Islet precursor cell (in vitro differentiated cells): ENCODE measurements around the gene RNF138.
"Not testable (repeated sequence)": the region's sequence is repeated elsewhere in the genome, so short reads cannot be mapped to it uniquely, and the experiment has no call there.

ENCODE experiments used
- DNase-seq: peaks from one replicate; pipeline ENCODE4 v3.0.0-alpha.2; 2018

Gene RNF138

DNA sequence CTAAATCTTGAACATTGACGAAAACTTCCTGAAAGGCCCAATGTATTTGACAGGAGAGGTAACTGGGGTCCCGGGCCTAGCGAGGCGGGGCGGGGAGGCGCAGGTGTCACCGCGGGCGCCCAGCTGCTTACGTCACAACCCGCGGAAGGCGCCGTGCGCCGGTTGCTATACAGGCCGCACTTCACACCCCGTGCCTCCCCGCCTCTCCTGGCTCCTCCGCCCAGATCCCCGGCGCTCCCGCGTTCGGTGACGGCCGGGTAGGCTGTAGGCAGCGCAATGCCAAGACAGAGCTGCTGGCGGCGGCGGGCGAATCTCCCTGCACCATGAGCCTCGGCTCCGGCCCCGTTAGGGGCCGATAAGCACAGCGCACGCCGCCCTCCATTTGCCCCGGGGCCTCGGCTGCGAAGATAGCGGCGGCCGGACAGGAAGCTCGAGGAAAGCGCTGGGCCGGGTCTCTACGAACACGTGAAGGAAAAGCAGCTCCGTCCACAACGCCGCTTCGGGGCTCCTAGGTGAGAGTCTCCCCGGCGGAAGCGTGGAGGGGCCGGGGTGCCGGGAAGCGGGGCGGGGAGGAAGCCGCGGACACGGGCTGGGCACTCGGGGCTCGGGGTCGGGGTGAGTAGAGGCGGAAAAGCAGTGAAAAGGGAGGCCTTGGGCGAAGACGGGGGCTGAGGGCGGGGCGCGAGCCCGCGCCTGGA is at the start of gene RNF138:
Gene RNF138 (plus strand): TSS at position 151 of the 698 bp plus-strand sequence. CDS start 903 bp downstream, outside the sequence.
- peak; percentile 90 for DNase-seq

DNA sequence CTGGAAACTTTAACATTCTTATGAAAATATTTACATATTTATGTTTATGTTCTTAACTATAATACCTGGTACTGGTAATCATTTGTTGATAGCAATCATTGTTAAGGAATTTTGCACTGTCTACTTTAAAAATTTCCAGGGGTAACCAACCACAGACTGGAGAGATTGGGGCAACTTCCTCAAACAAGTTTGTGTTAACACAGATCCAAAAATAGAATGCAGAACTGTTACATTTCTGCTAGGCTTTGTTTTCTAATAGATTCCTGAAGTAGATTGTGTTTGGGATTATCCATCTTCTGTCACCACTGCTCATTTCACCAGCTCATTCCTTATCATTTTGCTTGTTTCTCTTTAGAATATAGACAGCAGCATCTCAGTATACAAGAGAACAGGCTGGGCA is 49.3 kb upstream of the RNF138 start:
- DNase-seq = no peak

DNA sequence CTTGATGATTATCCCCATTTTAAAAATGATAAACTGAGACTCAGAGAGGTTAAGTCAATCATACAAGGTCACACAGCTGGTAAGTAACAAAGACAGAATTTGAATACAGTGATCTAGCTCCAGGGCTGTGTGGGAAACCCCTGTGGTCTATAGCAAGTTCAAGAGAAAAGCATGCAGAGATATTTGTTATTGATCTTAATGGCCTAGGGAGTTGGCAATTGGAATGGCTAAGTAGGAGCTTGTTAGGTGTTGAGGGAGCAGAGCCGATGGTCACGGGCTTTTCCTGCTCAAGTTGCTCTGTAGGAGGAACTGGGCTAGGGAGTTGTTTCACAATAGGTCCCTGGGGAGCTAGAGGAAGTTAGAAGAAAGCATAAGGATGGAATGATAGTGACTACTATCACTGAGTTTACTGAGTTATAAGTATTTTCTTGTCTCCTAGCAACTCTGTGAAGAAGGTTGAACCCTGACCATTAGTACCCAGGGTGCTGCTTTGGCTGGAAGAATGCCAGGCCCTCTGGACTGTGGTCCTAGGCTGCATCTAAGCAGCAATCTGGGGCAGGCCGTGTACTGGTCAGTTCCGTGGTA is 43.1 kb upstream of the RNF138 start:
- no peak for DNase-seq

DNA sequence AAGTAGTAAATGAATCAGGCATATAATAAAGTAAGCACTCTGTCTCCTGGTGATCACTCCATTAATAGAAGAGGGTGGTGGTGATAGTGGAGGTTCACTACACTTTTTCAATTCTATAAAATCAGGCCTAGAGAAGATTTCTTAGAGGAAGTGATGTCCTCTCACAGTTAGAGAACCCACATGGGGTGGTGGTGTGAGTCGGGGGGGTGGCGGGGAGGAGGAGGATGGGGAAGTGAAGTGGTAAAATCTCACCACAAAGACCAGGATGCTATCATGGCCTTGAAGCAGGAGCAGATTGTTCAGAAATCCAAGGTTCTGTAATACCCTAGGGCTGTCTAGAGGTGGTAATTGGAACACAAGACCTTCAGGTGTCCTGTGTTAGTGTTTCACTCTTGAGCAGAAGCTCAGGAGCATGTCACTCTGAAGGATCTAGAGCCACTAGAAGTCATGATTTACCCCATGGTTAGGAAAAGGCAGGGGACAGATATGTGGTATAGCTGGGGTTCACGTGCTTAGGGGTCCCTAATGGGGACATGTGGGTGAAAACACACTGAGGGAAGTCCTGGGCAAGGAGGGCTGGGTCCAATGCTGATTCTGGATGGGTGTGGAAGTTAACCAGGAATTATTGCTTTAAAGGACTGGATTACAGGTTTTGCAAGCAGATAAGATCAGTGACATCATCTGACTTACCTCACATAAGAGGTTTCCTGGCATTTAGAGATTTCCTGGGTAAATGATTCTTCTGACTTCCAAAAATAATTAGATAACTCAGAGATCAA is 42.1 kb upstream of the RNF138 start:
- no peak for DNase-seq

GRCh38 chr18:32056613-32057358 is 34.9 kb upstream of the RNF138 start:
- no peak for DNase-seq

- no peak for DNase-seq
Observed at GRCh38 chr18:32057624-32058165, 34.0 kb upstream of the RNF138 start.

- no peak for DNase-seq
Observed at GRCh38 chr18:32060026-32060425, 31.6 kb upstream of the RNF138 start.

GRCh38 chr18:32067375-32068167 is 24.1 kb upstream of the RNF138 start:
- DNase-seq = no peak

DNA sequence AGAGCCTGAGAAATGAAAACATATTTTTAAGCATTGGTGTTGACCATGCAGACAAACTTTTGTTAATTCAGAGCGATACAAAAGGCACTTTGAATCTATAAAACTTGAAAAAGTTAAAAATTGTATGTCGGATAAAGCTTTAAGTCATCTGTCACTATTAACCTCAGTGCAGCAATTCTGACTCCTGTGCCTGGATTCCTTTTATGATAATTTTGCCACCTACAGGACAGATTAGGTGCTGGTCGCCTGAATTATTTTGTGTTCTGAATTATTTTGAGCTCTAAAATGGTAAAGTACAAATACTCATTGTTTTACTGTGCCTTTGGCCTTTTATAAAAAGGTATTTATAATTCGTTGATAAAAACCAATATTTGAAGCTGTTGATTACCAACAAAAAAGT is 19.4 kb upstream of the RNF138 start:
- no peak for DNase-seq

DNA sequence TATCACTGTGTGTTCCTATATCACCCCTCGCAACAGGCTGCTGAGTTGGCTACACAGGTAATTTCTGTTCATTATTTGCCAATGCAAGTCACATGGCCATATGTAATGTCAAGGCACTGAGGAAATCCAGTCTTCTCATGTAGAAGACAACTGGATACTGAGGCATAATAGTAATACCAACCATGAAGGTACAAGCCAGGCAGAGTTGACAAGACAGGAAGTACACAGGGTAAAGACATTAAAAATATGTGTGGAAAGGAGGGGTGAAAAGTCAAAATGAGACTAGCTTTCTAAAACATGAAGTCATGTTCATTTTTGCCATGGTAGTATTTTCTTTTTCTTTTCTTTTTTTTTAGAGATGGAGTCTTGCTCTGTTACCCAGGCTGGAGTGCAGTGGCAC is 17.5 kb upstream of the RNF138 start:
- no peak for DNase-seq

DNA sequence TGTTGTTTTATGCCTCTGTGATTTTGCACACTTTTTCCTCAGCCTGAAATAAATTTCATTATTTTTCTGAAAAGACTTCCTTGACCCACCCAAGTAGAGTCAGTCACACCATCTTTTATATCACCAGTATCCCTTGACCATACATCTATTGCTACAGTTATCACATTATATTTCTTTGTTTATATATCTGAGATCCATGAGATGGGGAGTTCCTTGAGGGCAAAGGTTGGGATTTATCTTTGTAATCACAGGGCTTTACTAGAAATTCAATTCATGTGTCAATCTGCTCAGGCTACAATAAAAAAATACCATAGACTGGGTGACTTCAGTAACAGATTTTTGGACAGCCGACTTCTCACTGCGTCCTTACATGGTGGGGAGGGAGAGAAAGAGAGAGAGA is 12.8 kb upstream of the RNF138 start:
- DNase-seq = no peak

- no peak for DNase-seq
Observed at GRCh38 chr18:32081881-32082280, 9.8 kb upstream of the RNF138 start.

DNA sequence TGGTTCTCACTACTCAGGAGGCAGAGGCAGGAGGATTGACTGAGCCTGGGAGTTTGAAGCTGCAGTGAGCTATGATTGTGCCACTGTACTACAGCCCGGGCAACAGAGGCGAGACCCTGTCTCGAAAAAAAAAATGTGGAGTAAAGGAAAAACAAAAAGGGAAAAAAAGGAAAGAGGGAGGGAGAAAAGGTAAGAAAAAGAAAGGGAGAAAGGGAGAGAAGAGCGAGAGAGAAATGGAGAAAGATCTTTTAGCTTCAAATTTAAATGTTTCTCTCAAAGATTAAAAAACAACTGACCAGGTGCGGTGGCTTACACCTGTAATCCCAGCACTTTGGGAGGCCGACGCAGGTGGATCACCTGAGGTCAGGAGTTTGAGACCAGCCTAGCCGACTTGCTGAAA is 7.9 kb upstream of the RNF138 start:
- DNase-seq = no peak

- DNase-seq = no peak
Observed at GRCh38 chr18:32086881-32087280, 4.8 kb upstream of the RNF138 start.

DNA sequence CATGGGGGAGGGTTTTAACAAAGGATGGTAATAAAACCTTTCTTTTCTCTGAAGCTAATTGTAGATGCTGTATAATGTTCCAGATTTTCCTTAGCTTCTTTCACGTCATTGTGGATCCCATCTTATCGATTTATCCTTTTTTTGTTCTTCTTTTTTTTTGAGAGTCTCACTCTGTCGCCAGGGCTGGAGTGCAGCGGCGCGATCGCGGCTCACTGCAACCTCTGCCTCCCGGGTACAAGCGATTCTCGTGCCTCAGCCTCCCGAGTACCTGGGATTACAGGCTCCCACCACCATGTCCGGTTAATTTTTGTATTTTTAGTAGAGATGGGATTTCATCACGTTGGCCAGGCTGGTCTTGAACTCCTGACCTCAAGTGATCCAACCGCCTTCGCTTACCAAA is 843 bp upstream of the RNF138 start:
- DNase-seq = not testable (repeated sequence)

- DNase-seq = no peak
Observed at GRCh38 chr18:32091325-32091723, 350 bp upstream of the RNF138 start.

- peak; percentile 99 for DNase-seq
Observed at GRCh38 chr18:32092422-32093101, 888 bp downstream of the RNF138 start.

DNA sequence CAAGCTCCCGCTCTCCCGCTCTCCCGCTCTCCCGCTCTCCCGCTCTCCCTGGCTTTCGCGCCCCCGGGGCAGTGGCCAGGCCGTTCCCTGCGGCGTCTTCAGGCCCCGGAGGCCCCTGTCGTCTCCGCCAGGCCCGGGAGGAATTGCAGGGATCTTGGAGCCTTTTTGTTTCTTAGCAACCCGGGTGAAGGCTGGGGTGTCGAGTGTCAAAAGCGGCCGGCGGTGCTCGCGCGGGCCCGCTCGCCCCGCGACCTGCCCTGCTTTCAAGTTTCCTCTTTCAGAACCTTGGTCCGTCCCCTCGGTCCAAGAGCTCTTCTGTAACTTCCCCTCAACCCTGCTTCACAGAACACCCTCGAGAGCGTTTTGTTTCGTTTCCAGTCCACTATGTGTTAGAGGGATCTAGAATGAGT is 1.4 kb downstream of the RNF138 start:
- peak; percentile 78 for DNase-seq

- no peak for DNase-seq
Observed at GRCh38 chr18:32093523-32093922, 1.8 kb downstream of the RNF138 start.

DNA sequence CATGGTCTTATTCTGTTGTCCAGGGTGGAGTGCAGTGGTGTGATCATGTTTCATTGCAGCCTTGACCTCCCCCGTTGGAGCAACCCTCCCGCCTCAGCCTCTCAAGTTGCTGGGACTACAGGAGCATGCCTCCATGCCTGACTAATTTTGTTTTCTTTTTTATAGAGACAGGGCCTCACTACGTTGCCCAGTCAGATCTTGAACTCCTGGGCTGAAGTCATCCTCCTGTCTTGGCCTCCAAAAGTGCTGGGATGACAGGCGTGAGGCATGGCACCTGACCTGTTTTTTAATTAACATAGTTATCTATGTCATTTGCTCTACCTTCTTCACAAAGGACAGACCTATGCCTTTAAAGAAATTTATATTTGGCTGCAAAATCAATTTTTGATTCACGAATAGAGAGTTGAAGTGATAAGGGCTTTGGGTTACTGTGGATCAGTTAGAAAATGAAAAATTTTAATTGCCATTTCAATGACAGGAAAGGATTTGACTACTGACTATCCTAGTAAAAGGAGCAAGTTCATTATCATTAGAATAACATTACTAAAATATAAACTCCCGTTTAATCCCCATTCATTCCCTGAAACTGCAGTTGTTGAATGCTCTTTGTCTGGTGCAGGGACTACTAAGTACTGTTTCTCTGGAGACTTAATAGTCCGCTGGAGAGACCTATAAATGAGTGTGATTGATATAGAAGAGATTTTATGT is 3.7 kb downstream of the RNF138 start:
- no peak for DNase-seq

DNA sequence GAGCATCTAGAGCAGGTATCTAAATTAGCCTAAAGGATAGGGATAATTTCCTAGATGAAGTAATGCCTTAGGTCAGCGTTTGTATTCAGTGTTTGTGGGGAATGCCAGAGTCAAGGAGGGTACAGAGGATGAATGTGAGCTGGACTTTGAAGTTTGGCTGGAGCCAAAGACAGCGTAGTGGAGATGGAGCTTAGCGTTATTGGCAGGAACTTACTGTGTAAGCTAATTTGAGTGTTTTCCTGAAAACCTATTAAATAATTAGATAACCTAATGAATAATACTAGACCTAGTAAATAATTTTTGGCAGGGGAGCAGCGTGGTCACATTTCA is 4.2 kb downstream of the RNF138 start:
- DNase-seq = no peak
